Myocyte (in vitro differentiated cells): ENCODE results near the gene PSD4. TPM values are rescaled to one million over a fixed set of nuclear protein-coding genes. Genes with fewer than 3 reads are reported as not detected.
A peak's percentile ranks its signal among the peaks of the same experiment; 100 is the strongest.

Experiments used
- DNase-seq: peaks from one replicate; pipeline ENCODE4 v3.0.0-alpha.2; 2012; ENCODE audit warnings: low read depth
- polyA plus RNA-seq: library from polyadenylated mRNA; unstranded; fragments of >200 nt; gene quantifications from one replicate; pipeline ENCODE4 v1.2.1, GENCODE V29; 2012; ENCODE audit warnings: missing spikeins
- total RNA-seq: library from RNA; depleted of rRNA; stranded (reverse); fragments of >200 nt; gene quantifications from 2 replicates; pipeline ENCODE4 v1.2.3, GENCODE V29; 2014

Gene PSD4
- total RNA-seq, result 0.83 and 1.2 TPM in 2 replicates
- polyA plus RNA-seq, result 0.62 TPM

GRCh38 chr2:113173542-113174375 is at the start of gene PSD4:
TSS of gene PSD4 (plus strand) at chr2:113173971. CDS start at chr2:113182457, 8,486 bp downstream.
- no peak for DNase-seq

- peak; percentile 8 for DNase-seq
These were observed 49.4 kb upstream of the PSD4 start for GRCh38 chr2:113124181-113124961.

DNA sequence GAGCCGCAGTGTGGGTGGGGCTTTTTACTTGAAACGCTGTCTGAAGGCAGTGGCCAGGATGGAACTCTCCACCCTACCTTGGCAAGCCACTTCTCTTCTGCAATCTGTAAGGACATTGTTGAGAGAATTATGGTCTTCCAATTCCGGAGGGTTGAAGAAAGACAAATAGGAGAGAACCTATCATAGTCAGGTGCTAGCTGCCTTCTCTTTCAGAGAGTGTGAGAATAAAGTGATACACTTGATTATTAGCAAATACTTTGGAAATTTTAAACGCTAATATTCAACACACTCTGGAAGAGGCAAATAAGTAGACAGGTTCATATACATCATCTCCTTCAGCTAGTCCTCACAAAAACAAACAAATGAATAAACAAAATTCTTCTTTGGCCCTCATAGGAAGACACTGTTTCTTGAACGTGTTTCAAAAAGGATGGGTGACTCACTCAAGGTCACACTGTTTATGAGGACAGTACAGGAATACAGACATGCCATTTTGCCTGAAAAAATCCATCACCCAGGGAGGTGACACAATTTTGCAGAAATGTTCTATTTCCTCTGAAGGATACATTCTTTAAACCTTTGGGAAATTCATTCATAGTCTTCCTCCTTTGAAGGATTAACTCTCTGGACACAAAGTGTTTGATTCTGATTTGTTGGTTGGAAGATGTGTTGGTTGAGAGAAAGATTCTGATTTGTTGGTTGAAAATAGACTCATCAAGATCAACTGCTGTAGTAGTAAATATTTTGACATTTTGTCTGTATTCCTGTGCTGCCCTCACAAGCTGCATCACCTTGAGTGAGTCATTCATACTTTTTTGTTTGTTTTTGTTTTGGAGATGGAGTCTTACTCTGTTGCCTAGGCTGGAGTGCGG is 48.6 kb upstream of the PSD4 start:
- no peak for DNase-seq

DNA sequence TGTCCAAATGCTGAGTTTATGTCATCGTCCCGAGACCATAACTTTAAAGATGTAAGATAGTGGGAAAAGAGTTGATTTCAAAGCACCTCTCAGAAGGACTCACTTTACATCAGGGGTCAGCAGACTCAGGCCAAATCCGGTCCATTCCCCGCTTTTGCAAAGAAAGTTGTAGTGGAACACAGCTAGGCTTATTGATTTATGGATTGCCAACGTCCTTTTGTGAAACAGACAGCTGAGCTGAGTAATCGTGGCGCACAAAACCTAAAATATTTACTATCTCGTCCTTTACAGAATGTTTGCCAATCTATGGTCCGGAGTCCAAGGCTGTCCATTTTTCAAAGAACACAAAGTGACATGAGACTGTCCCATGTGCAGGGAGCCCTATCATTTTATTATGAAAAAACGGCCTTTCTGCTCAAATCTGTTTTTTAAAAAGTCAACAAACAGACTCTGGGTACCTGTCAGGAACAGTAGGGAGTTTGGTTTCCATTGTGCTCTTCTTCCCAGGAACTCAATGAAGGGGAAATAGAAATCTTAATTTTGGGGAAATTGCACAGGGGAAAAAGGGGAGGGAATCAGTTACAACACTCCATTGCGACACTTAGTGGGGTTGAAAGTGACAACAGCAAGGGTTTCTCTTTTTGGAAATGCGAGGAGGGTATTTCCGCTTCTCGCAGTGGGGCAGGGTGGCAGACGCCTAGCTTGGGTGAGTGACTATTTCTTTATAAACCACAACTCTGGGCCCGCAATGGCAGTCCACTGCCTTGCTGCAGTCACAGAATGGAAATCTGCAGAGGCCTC is 46.7 kb upstream of the PSD4 start, which contains the start of gene IL1RN:
Gene IL1RN, plus strand, starts transcription at position 754 of the 801 bp plus-strand sequence. Its CDS starts 27 bp downstream, at position 781.
- no peak for DNase-seq

GRCh38 chr2:113127646-113128570 is 45.9 kb upstream of the PSD4 start:
- DNase-seq, result no peak

DNA sequence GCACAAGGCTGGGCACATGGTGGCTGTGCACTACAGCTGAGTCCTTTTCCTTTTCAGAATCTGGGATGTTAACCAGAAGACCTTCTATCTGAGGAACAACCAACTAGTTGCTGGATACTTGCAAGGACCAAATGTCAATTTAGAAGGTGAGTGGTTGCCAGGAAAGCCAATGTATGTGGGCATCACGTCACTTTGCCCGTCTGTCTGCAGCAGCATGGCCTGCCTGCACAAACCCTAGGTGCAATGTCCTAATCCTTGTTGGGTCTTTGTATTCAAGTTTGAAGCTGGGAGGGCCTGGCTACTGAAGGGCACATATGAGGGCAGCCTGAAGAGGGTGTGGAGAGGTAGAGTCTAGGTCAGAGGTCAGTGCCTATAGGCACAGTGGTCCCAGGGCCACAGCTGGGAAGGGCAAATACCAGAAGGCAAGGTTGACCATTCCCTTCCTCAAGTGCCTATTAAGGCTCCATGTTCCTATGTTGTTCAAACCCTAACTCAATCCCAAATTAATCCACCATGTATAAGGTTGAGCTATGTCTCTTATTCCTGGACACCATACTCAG is 44.2 kb upstream of the PSD4 start:
- no peak for DNase-seq

DNA sequence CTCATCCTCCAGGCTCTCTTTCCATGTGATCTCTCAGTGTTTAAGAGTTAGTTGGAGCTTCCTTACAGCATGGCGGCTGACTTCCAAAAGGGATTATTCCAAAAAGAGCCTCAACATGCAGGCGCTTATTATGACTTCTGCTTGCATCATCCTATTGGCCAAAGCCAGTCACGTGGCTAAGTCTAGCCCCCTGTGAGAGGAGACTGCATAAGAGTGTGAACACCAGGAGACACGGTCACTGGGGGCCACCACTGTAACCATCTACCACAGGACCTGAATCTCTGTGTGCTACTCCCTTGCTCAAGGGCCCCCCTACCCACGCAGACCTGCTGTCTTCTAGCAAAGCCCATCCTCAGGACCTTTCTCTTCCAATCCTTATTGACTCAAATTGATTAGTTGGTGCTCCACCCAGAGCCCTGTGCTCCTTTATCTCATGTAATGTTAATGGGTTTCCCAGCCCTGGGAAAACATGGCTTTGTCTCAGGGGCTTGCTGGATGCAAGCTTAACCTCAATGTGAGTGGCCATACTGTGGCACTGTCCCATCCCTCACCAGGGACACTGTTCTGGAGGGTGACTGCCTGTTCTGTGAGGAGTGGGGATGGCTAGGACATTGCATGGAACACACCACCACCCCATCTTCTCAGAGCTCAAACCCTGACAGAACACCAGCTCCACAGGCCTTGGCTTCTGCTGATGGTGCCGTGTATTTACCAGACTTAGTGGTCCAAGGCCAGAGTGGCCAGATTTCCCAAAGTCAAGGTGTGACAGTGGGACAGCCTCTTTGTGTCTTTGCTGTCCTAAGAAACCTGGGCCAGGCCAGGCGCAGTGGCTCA is 42.2 kb upstream of the PSD4 start:
- no peak for DNase-seq

DNA sequence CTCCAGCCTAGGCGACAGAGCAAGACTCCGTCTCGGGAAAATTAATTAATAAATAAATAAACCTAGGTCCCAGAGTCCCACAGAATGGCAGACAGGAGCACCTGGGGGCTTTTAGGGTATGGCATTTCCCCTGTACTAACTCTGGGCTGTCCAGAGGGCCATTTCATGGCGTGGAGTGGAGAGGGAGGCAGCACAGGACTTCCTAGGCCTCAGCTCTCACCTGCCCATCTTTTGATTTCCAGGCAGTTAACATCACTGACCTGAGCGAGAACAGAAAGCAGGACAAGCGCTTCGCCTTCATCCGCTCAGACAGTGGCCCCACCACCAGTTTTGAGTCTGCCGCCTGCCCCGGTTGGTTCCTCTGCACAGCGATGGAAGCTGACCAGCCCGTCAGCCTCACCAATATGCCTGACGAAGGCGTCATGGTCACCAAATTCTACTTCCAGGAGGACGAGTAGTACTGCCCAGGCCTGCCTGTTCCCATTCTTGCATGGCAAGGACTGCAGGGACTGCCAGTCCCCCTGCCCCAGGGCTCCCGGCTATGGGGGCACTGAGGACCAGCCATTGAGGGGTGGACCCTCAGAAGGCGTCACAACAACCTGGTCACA is 41.3 kb upstream of the PSD4 start:
- no peak for DNase-seq

DNA sequence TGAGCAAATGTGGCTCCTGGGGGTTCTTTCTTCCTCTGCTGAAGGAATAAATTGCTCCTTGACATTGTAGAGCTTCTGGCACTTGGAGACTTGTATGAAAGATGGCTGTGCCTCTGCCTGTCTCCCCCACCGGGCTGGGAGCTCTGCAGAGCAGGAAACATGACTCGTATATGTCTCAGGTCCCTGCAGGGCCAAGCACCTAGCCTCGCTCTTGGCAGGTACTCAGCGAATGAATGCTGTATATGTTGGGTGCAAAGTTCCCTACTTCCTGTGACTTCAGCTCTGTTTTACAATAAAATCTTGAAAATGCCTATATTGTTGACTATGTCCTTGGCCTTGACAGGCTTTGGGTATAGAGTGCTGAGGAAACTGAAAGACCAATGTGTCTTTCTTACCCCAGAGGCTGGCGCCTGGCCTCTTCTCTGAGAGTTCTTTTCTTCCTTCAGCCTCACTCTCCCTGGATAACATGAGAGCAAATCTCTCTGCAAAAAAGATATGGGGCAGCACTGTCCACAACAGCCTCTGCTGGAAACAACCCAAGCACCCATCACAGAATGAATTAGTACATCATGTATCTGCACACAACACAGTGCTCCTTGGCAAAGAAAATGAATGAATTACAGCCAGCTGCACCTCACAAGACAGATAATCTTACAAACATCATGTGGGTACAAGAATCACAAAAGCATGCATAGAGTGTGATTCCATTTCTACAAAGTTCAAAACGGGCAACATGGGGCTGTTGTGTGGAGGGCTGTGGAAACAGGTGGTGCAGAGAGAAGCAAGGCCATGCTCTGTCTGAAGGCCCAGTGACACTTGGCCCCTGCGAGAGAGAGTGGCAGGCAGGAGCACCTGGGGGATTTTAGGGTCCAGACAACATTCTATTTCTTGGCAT is 39.8 kb upstream of the PSD4 start:
- DNase-seq, result no peak

GRCh38 chr2:113134717-113135116 is 39.1 kb upstream of the PSD4 start:
- DNase-seq, result no peak

DNA sequence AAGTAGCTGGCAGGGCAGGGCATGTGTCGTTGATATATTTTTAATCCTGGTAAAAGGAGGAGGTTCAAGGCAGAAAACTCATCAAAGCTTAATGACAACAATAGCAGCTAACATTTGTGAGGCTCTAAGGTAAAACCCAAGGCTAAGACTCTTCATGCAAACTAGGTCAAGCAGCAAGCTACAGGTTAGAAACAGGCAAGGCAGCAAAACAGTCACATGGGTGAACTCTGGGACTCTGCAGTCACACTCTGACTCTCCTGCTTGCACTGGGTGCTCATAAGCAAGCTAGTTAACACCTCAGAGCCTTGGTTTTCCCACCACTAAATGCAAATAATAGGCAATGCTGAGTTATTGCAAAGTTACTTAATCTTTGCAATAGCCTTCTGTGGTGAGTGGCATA is 38.5 kb upstream of the PSD4 start:
- DNase-seq, result no peak

GRCh38 chr2:113136828-113137775 is 36.7 kb upstream of the PSD4 start:
- peak; percentile 60 for DNase-seq

GRCh38 chr2:113137827-113138226 is 35.9 kb upstream of the PSD4 start:
- DNase-seq, result no peak

DNA sequence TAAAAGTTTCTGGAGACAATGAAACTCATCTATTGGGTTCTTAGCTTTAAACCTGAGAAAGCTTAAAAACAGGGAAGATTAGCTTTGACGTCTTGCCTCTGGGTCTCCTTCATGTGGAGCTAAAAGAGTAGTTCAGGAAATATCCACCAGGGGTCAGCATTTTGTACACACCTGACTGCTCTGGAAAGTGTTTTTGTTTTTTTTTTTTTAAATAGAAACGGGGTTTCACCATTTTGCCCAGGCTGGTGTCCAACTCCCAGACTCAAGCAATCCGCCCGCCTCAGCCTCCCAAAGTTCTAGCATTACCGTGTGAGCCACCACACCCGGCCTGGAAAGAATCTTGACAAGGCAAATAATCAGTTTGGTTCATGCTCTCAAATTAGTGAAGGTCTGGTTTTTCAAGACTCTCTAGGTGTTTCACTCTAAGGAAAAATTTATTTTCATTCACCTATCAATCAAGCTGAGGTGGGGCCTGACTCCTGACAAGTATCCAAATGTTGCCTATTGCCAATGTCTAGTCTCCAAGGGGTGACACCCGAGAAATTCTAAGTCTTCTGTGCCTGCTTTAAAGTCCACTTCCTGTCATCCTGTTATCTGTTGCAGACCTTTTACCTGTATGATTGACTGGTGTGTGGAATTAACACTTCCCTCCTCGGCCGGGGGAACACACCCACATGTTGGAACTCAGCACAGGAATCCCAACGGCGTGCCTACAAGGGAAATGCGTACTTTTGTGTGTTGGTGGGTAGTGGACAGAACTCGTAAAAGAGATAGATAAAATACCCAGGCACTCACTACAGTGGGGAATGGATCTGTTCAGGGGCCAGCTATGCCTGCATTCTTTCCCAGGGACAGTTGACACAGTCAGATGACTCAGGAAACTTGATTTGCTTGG is 35.1 kb upstream of the PSD4 start:
- peak; percentile 74 for DNase-seq
